HFFc6 (cell line): ENCODE results near the gene RADIL. TPM values are rescaled to one million over a fixed set of nuclear protein-coding genes. Genes with fewer than 3 reads are reported as not detected.

Experiments used
- DNase-seq: peaks from one replicate; pipeline ENCODE4 v3.0.0-alpha.2; 2018
- H3K27ac Mint-ChIP-seq: 2 replicates; pipeline ENCODE4 v1.8.0; 2020; ENCODE audit warnings: mild to moderate bottlenecking, mixed read lengths
- H3K27me3 Mint-ChIP-seq: 2 replicates; pipeline ENCODE4 v1.8.0; 2021; ENCODE audit warnings: mild to moderate bottlenecking, moderate library complexity, mixed read lengths; ENCODE audit not compliant: insufficient read depth
- H3K36me3 Mint-ChIP-seq: 2 replicates; pipeline ENCODE4 v1.8.0; 2021; ENCODE audit warnings: low read depth, mixed read lengths
- H3K4me1 Mint-ChIP-seq: 2 replicates; pipeline ENCODE4 v1.8.0; 2020; ENCODE audit warnings: low read depth, mixed read lengths
- H3K4me3 Mint-ChIP-seq: 2 replicates; pipeline ENCODE4 v1.8.0; 2020; ENCODE audit warnings: mild to moderate bottlenecking, moderate library complexity, mixed read lengths
- H3K9me3 Mint-ChIP-seq: 2 replicates; pipeline ENCODE4 v1.8.0; 2020; ENCODE audit warnings: mild to moderate bottlenecking, mixed read lengths
- CTCF ChIP-seq: fragments of 200-600 bp; sonication (generic); IDR thresholded peaks from 2 replicates; pipeline ENCODE4 v1.5.0; 2021; ENCODE audit warnings: antibody characterized with exemption, mild to moderate bottlenecking
- total RNA-seq, 6 experiments: library from RNA; stranded (reverse); fragmentation: NEBNext Ultra II Directional; extraction: Animal tissue kit (Norgen Biotek cat#: 25700); gene quantifications; 2 replicates in 1 of 6; 3 replicates in 5 of 6; pipeline ENCODE4 v1.2.3, GENCODE V29; 2021

RADIL gene
- total RNA-seq, 6 experiments from 2014 or later, result 0.09 to 0.43 (median 0.24) TPM

GRCh38 chr7:4809666-4810065, 73.8 kb downstream of the RADIL start:
- peaks cover 19% of the 10 kb centered on the region for H3K9me3 Mint-ChIP-seq
- TF ChIP-seq CTCF, result no peak
- H3K4me3 Mint-ChIP-seq, result no peak overlapping the region
- DNase-seq, result no peak
- H3K27me3 Mint-ChIP-seq, result peaks cover 21% of the 10 kb centered on the region
- peaks cover 13% of the 10 kb centered on the region for H3K36me3 Mint-ChIP-seq
- H3K4me1 Mint-ChIP-seq, result no peaks in the 10 kb centered on the region
- H3K27ac Mint-ChIP-seq, result no peak overlapping the region

- TF ChIP-seq CTCF, result no peak
- H3K4me3 Mint-ChIP-seq, result no peak overlapping the region
- peaks cover 21% of the 10 kb centered on the region for H3K27me3 Mint-ChIP-seq
- peaks cover 13% of the 10 kb centered on the region for H3K36me3 Mint-ChIP-seq
- H3K27ac Mint-ChIP-seq, result no peak overlapping the region
- no peak for DNase-seq
- H3K4me1 Mint-ChIP-seq, result no peaks in the 10 kb centered on the region
- peaks cover 17% of the 10 kb centered on the region for H3K9me3 Mint-ChIP-seq
These were observed 74.4 kb downstream of the RADIL start for GRCh38 chr7:4809091-4809591.

GRCh38 chr7:4808565-4808964, 75.0 kb downstream of the RADIL start:
- Mint-ChIP-seq H3K36me3 (peaks cover 11% of the 10 kb centered on the region), H3K27me3 (peaks cover 21% of the 10 kb centered on the region), H3K9me3 (peaks cover 11% of the 10 kb centered on the region), H3K4me1 (no peaks in the 10 kb centered on the region), H3K27ac (no peak overlapping the region), H3K4me3 (no peak overlapping the region)
- TF ChIP-seq CTCF, result no peak
- no peak for DNase-seq

GRCh38 chr7:4808026-4808425, 75.5 kb downstream of the RADIL start:
- Mint-ChIP-seq H3K4me3 (no peak overlapping the region), H3K4me1 (no peaks in the 10 kb centered on the region), H3K27me3 (peaks cover 17% of the 10 kb centered on the region), H3K36me3 (peaks cover 6% of the 10 kb centered on the region), H3K27ac (no peak overlapping the region), H3K9me3 (peaks cover 6% of the 10 kb centered on the region)
- no peak for TF ChIP-seq CTCF
- no peak for DNase-seq

- Mint-ChIP-seq H3K9me3 (peaks cover 2% of the 10 kb centered on the region), H3K27ac (no peak overlapping the region)
These were observed 75.9 kb downstream of the RADIL start for GRCh38 chr7:4807598-4808016.

More at GRCh38 chr7:4807598-4808016, 75.9 kb downstream of the RADIL start:
- Mint-ChIP-seq H3K36me3 (peaks cover 1% of the 10 kb centered on the region), H3K27me3 (peaks cover 13% of the 10 kb centered on the region), H3K4me1 (no peaks in the 10 kb centered on the region), H3K4me3 (no peak overlapping the region)
- no peak for DNase-seq
- TF ChIP-seq CTCF, result no peak
